GM18511 (cell line): ENCODE measurements around the gene NF1.
"Not testable (repeated sequence)": the region's sequence is repeated elsewhere in the genome, so short reads cannot be mapped to it uniquely, and the experiment has no call there.

Experiments
- ATAC-seq: cut with Tn5 transposase; IDR thresholded peaks from one replicate; pipeline ENCODE4 v1.9.1; 2021; ENCODE audit warnings: mild to moderate bottlenecking, moderate library complexity; ENCODE audit not compliant: unreplicated experiment

Gene NF1

DNA sequence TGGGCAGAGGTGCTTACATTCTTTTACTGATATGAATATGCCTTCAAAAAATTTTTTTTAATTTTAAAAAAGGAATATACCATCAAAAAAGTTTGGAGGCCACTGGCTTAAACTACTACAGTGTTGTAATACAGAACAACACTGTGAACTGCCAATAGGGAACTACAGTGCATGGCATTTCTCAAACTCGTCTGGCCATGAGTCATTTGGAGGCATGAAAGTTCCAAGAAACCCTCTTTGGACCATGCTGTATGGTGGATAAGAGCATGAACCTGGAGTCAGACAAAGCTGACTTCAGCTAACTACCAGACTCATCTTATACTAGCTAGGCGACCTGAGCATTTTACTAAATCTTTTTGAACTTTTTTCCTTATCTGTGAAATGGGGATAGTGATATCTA, 9.2 kb upstream of the NF1 start:
- no peak for ATAC-seq

GRCh38 chr17:31089471-31089870, 5.3 kb upstream of the NF1 start:
- no peak for ATAC-seq

GRCh38 chr17:31090650-31091049, 4.1 kb upstream of the NF1 start:
- not testable (repeated sequence) for ATAC-seq

DNA sequence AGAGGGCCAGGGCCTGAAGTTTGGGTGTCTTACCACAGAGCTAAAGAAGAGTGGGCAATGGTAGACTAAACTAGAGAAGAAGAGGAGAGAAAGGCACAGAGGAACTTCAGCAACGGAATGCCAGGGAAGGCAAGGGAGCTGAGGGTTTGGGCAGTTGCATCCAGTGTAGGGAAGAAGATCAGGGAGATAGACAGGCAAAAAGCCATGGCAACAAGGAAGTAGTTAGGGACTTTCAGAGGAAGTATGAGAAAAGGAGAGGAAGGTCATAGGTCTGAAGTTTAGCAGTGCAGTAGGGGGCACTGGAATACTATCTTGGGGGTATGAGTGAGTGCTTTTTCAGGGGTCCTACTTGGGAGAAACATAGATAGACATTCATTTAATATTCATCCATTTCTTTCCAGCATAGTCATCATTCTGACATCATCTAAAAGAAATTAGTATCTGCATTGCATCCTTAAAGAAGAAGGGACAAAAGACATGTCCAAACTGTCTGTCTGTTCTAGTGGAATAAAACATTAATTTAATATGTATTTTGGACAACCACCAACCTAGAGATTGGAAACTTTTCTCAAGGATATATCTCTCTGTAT, 2.2 kb upstream of the NF1 start:
- no peak for ATAC-seq

GRCh38 chr17:31093866-31094599, 744 bp upstream of the NF1 start:
- no peak for ATAC-seq

DNA sequence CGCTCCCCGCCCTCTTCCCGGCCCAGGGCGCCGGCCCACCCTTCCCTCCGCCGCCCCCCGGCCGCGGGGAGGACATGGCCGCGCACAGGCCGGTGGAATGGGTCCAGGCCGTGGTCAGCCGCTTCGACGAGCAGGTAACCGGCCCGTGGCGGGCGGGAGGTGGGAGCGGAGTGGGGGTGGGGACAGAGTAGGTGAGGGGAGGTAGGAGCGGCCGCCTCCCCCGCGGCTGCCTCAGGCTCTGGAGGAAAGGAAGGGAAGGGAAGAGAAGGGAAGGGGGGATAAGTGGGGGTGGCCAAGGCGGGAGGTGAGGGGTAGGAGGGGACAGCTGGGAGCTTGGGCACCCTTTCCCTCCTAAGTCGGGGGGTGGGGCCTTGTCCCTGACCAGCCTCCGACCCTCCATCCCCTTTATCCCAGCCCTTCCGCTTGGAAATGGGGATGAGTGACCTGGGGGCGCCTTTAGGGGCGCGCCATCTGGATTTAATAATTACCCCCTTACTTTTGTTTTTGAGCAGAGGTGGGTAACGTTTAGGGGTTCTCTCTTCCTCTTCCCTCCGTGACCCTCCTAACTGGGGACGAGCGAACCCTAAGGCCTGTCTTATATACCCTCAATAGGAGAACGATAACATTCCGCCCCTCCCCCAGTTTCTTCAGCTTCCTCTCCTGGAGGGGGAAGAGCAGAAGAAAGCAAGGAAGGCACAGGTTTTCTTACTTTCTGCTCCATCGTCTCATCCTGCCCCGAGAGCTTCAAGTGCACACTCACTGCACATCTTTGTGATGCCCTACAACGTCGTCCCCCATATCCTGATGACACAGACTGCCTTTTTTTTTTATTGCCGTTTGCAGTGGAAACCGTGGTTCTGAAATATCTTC, 694 bp downstream of the NF1 start:
- ATAC-seq: no peak

DNA sequence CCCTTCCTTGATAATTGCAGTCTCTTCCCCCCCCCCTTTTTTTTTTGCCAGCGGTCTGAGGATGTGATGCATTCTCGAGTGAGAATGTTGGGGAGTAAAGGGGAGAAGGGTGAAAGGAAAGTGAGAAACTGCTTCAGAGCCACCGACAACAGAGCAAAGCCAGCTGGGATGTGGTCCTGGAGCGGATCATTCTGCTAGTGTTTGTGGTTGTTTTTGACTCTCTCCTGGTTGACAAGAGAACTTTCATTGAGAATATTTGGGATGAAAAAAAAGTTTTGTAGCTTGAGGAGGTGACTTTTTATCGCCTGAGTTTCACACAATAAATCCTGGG, 1.3 kb downstream of the NF1 start:
- ATAC-seq: no peak

DNA sequence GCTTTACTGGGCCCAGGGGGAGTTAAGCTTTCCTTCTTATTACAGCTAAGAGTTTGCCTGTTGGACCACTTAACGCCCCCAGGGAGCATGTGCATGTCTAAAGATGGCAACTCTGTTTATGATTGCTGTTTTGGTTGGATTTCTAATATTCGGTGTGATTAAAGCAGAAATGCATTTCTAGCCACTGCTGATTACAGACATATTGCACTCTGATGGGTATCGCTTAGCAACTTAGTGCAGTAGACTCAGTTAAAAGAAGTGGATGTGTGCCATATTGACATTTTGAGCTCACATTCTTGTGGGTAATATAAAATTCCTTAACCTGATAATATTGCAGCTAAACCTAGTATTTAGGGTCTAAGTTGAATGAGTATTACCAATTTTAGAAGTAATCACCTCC, 4.2 kb downstream of the NF1 start:
- ATAC-seq: no peak

- ATAC-seq: no peak
Observed at GRCh38 chr17:31100840-31101459, 6.2 kb downstream of the NF1 start.

DNA sequence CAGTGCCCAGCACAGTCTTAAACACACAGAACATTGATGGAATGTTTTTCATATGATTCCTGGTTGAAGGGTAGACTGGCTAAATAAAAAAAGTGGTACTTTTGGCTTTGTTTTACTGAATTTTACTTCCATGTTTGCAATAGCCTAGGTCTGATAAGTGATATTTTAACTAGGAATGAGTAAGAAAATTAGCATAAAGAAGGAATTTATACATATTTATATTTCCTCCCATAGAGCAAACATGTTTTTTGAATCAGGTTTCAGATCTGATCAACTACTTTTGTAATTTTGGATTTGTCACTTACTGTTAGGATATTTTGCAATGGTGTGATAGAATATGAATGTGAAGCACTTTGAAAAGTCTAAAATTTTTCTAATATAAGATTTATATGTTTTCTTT, 7.2 kb downstream of the NF1 start:
- no peak for ATAC-seq

DNA sequence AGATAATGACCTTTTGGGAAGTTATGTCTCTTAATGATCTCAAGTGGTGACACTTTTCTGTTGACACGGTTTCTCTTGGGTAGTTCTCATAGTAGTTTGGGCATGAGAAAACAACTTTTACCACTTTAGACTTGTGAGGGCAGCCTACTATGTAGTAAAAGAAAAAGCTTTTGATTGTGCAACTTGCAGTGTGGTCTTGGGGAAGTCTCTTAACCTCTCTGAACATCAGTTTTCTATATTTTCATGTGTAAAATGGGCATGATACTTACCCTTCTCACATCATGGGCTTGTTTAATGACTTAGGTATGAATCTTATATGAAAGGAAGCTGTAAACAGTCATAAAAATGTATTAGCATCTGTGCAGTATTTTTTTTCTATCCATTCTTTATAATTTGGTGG, 11.2 kb downstream of the NF1 start:
- no peak for ATAC-seq

DNA sequence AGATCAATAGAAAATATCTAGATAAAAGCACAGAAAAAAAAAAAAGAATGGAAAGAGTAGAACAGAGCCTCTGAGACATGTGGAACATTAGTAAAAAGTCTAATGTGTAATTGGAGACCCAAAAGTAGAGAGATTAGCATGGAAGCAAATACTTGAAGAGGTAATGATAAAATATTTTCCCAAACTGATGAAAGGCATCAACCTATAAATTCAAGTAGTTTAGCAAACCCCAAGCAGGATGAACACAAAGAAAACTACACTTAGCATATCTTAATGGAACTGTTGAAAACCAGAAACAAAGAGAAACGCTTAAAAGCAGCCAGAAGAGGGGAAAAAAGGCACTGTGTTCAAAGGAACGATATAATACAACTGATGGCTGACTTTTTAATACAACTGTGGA, 16.4 kb downstream of the NF1 start:
- no peak for ATAC-seq

DNA sequence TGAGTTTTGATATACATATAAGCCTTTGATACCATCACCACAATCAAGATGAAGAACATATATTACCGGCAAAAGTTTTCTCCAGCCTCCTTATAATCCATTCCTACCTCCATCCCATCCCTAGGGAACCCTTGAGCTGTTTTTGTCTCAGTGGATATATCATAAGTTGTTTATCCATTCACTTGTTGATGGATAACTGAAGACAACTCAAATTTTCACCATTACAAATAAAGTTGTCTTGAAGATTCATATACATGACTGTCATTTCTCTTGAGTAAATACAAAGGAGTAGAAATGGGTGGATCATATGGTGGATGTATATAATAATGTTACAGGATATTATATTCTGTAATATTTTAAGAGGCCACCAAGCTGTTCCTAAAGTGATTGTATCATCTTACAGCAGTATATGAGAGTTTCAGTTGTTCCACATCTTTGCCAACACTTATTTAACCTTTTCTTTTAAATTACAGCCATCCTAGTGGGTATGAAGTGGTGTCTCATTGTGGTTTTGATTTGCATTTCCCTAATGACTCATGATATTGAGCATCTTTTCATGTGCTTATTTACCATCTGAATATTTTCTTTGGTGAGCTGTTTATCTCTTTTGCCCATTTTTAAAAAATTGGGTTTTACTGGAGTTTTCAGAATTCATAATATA, 17.4 kb downstream of the NF1 start:
- ATAC-seq: no peak

DNA sequence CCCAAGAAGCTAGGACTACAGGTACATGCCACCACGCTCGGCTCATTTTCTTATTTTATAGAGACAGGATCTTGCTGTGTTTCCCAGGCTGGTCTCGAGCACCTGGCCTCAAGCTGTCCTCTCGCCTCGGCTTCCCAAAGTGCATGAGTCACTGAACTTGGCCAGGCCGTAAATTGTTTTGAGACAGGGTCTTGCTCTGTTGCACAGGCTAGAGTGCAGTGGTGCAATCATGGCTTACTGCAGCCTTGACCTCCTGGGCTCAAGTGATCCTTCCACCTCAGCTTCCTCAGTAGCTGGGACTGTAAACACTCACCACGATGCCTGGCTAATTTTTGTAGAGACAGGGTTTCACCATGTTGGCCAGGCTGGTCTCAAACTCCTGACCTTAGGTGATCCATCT, 18.6 kb downstream of the NF1 start:
- not testable (repeated sequence) for ATAC-seq

GRCh38 chr17:31113939-31114338, 19.2 kb downstream of the NF1 start:
- no peak for ATAC-seq

DNA sequence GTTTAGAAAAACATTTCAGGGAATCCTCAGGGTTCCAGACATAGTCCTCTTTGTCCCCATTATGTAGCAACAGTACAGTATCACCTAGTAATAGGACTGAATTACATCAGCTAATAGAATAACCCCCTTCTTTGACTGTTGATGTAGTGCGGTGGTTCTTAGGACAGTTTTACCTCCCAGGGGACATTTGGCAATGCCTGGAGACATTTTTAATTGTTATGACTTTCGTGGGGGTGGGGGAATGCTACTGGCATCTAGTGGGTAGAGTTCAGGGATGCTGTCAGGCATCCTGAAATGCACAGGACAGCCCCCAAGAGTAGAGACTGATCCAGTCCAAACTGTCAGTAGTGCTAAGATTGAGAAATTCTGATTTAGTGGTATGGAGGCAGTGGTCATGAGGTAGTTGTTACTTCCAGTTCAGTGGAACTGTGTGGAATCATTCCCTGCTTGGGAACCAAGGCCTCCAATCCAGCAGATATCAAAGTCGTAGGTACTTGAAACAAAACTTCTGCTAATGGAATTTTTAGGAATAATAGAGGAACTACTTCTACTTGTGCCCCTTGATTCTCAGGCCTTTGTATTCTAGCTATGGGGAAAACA, 20.3 kb downstream of the NF1 start:
- no peak for ATAC-seq

GRCh38 chr17:31116167-31116566, 21.4 kb downstream of the NF1 start:
- no peak for ATAC-seq

- no peak for ATAC-seq
Observed at GRCh38 chr17:31122746-31123145, 28.0 kb downstream of the NF1 start.

DNA sequence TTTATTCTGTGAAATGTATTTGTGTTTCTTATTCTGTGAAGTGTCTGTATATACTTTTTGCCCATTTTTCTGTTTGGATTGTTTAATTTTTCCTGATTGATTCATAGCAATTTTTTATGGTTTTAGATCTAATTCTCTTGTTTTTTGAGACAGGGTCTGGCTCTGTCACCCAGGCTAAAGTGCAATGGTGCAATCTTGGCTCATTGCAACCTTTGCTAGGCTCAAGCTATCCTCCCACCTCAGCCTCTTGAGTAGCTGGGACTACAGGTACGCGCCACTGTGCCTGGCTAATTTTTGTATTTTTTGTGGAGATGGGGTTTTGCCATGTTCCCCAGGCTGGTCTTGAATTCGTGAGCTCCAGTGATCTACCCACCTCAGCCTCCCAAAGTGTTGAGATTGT, 31.5 kb downstream of the NF1 start:
- ATAC-seq: no peak

GRCh38 chr17:31128241-31128640, 33.5 kb downstream of the NF1 start:
- no peak for ATAC-seq
